Measurements from ENCODE around the gene PLCG1.

The PLCG1 gene

DNA sequence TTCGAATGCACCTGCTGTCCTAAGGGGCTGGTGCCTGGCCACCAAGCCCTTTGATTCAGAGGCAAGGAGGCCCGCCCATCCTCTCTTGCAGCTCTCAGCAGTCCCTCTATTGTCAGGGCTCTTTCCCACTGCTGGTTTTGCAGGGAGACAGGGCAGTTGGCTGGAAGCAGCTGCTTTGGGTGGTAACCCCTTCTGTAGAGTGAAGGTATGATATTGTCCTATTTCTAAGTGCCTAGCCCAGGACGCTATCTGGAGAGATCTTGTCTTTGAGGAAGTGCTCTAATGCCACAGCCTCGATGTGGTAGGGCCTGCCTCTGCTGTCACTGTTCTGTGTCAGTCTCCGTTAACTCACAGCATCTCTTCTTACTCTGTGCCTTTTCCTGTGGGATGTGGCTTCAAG lies 5.6 kb downstream of the PLCG1 start:
- no peak for DNase-seq (ENCODE audit: low spot score)

DNA sequence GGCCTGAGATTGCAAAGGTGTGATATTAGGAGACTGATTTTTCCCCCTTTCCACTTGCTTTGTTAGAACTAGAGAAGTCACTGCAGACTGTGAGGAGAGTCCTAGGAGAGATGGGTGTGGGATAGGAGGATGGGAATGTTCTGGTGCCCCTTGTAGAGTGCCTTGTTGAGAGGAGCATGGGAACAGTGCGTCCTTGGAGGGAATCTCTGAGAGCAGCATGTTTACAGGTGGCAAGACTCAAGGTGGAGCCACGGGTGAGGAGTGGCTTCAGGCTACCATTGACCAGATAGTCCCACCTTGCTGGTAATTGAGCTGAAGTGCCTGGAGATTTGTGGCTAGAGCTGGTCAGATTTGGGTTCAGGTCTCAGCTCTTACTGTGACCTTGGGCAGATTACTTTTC lies 6.0 kb downstream of the PLCG1 start:
- DNase-seq (ENCODE audit: low spot score): no peak

DNA sequence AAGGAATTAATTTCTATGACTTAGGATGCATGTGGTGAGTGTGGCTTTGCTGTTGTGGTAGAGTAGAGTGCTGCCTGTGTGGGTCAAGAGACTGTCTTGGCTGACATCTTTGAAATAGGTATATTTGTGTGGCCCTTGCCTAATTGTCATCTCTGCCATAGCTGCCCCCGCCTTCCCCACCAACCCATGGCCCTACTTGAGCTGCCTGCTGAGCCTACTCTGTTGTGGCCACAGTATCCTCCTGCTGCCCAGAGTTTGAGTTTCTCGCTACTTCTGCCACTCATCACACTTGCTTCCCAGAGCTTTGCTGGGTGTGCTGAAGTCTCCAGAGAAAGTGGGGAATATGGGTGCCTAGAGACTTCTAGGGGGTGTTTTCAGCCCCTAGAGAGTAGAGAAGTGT lies 8.0 kb downstream of the PLCG1 start:
- DNase-seq (ENCODE audit: low spot score): no peak

DNA sequence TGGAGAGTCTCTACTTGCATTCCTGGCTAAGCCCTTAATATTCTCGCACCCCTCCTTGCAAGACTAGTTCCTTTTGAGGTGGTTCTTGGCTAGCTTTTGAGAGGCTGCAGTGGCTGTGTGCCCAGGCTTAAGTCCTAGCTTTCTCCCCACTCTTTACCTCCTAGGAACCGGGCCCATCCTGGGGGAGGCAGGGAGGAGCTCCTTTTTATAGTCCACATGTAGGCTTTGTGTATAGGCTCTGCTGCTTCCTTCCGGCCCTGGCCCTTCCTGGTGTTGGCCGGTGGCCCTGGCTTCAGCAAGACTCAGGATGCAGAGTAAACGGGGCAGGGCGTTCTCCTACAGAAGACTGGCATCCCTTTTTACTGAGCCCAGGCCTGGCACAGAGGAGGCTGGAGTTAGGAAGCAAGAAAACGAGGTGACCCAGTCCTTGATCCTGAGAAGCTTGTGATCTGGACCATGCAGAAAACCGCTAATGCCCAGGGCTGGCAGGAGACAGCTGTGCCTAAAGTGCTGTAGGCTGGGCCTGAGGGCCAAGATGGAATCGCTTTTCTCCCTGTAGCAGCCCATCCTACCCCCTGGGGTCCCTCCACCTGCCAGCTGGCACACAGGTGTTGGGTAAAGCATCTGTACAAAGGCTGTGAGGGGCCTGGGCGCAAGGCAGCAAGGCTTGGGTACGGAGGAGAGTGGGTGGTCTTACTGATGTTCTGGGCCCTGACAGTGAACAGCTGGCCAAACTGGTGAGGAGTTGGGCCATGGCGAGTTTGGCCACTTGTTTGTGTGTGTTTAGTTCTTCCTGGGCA lies 8.7 kb downstream of the PLCG1 start:
- peak; percentile 74 for DNase-seq (ENCODE audit: low spot score)

DNA sequence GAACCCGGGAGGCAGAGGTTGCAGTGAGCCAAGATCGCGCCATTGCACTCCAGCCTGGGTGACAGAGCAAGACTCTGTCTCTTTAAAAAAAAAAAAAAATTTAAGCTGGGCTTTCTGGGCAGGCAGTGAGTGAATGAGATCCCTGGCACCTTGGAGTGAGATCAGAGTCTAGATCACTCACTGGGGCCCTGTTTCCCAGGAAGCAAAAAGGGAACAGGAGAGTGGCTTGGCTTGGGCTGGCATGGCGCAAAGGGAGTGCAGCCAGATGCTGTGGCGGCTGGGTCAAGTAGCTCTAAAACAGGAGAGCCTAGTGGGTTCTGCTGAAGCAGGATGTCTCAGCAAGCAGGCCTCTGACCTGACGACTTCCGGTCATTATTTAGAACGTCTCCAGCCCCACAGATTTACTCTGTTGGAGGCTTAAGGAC lies 10.4 kb downstream of the PLCG1 start:
- no peak for DNase-seq (ENCODE audit: low spot score)

DNA sequence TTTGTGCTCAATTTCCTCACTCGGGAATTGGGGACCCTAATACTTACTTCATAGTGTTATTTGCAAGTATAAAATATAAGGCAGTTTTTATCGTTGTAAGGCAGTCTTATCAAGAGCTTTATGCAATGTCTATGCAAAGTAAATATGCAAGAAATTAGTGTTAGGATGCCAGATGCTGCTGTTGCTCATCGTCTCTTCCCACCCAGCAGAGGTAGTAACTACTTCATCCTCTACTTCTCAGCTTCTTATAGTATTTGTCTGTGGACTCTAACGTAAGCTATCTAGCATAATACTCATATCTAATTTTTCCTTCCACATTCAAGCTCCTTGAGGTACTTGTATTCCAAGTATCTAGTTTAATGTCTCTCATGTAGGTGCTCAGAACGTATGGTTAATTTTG lies 11.6 kb downstream of the PLCG1 start:
- no peak for DNase-seq (ENCODE audit: low spot score)

DNA sequence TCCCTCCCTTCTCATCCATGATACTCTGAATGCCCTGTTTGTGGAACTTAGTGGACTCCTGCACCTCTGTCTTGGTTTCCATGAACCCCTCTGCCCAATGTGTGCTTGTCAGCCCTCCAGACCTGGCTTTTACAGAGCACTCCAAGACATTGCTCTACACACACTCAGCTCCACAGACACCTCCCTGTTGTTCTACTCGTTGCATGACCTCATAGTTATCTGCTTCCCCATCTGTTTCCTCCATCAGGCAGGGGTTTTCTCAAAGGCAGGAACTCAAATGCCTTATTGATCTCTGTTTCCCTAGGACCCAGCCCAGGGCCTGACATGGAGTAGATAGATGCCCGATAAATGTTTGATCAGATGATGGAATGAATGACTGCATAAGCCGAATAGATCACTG lies 13.3 kb downstream of the PLCG1 start:
- no peak for DNase-seq (ENCODE audit: low spot score)

DNA sequence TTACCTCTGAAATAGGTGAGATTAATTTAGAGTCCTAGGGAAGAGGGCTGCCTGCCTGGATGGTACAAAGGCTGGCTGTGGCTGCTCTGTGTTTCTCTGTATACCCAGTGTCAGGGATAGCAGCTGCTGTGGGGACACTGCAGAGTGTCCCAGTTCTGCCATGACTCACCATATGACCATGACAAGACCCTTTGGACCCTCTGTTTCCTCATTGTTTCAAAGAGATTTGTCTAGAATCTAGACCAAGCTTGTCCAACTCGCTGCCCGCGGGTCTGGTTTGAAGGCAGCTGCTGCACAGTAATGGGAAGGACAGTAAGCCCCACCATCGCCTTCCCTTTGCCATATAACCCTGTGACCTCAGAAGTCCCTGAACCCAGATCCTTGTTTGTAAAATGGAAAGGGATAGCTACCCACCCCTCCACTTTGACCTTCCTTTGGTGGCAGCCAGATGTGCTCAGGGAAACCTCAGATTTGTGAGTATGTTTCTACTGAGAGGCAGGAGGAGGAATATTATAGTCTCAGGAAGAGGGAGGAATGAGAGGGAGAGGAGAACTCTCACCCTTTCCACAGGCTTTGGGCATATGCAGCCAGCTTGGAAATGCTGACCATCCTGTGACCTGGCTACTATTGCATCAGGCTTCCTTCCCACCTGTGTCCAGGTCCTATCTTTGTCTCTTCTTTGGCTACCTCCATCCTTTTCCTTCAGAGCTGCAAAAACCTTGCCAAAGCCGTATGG lies 14.0 kb downstream of the PLCG1 start:
- DNase-seq (ENCODE audit: low spot score): no peak

DNA sequence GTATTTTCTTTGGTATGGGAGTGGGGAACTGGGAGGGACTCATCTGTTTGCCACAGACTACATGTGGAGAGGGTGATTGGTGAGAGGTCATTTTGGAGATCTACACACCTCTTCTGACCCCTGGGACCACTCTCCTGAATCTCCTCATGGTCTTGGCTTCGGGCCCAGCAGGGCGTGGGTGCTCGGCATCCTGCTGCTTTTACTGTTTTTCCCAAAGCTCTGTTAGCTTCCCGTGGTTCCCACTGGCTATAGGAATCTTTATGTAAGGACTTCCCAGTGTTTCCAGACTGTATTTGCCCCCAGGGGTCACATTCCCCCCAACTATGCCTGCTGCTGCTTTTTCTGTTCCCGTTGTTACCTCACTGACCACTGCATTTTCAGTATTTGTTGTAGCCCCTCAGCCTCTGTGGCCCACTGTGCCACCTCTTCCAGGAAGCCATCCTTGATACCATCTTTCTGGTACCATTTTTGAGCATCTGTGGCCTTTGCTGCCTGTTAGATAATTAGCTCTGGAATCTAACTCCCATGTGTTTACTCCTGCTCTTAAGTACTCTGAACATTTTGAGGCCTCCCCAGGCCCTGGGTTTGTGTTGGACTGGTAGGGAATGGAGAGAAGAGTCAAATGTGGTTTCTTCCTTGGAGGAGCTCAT lies 14.9 kb downstream of the PLCG1 start:
- no peak for DNase-seq (ENCODE audit: low spot score)

DNA sequence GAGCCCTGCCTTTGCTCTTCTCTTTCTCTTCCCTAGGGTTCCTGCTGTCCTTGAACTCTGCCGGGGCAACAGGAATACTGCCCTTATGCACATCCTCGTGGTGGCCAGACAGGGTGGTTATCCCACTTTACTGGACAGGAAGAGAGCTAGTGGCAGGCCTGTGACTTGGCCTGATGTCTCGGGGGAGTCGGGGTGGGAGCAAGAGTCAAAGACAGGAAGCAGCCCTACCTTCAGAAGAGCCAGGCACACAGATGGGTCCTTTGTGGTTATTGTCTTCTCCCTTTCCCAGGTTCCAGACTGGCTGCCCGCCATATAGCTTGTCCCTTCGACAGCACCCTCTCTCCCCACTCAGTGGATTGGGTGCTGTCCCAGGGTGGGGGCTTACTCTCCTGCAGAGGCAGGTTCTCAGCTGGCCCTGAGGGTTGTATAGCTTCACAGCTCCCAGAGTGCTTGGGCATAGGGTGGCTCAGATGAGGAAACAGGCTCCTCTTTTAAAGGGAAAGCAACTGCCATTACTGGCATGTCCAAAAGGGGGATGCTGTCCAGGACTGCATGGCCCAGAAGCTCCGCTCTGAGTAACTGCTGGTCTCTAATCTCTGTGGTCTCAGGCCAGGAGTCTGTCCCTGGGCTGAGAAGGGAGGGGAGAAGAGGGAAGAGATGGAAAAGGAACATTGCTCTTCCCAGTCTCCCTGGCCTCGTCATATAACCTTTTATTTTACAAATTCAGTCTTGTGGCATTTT lies 17.3 kb downstream of the PLCG1 start:
- DNase-seq (ENCODE audit: low spot score): no peak

DNA sequence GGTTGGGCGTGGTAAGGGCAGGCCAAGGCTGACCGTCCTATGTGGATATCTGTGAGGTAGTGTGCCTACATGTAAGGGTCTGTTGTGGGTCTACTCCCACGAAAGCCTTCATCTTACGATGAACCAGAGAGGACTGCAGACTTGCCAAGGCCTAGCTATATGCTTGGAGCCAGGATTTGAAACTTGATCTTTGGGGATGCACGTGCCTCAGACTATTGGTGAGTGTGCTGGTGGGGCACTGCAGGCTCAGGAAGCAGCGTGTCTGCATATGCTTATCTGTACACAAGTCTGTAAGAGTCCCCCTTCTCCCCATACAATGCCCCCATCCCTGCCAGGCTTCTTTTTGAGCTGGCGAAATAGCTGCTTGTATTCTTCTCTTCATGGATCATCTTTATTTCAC lies 17.9 kb downstream of the PLCG1 start:
- no peak for DNase-seq (ENCODE audit: low spot score)

DNA sequence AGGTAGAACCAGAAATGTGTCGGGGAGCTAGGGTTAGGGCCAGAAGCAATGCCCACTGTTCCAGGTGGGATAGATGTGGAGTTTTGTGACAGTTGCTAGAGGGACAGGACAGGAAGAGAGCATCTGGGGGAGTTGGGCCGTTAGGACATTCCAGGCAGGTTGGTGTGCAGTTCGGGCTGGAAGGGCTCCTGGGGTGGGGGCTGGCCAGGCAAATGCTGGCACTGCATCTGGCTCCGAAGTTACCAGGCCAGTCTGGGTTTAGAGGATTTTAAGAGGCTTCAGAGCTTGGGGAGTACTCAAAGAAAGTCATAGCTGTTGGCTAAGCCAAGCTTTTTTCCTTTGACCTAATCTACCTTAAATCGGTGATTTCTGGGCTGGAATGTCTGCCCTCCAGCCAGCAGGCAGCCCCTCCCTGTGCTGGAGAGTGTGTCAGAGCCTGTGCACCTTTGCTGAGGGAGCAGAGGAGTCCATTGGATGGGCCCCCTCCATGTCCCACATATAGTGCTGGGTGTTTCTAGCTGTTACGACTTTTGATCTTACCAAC lies 20.8 kb downstream of the PLCG1 start:
- no peak for DNase-seq (ENCODE audit: low spot score)

DNA sequence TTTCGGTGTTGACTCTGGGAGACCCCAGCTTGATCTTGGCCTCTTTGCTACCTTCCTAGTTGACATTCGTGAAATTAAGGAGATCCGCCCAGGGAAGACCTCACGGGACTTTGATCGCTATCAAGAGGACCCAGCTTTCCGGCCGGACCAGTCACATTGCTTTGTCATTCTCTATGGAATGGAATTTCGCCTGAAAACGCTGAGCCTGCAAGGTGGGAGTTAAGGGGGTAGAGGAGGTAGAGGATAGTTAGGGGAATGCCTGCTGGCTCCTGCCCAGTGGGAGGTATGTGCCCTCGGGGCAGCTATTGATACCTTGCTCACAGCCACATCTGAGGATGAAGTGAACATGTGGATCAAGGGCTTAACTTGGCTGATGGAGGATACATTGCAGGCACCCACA lies 22.2 kb downstream of the PLCG1 start:
- no peak for DNase-seq (ENCODE audit: low spot score)

DNA sequence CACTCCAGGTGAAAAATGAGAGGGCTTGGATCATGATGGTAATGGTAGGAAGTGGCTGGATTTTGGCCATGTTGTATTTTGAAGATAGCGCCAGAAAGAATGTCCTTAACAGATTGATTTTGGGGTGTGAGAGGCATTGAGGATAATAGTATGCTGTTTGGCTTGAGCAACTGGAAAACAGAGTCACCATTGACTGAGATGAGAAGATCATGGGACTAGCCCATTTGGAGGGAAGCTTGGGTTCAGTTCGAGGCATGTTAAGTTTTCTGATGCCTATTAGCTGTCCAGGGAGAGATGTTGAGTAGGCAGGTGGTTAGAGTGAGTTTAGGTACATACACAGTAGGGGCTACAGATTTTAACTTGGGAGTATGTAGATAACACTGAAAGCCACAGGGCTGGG lies 23.3 kb downstream of the PLCG1 start:
- no peak for DNase-seq (ENCODE audit: low spot score)

DNA sequence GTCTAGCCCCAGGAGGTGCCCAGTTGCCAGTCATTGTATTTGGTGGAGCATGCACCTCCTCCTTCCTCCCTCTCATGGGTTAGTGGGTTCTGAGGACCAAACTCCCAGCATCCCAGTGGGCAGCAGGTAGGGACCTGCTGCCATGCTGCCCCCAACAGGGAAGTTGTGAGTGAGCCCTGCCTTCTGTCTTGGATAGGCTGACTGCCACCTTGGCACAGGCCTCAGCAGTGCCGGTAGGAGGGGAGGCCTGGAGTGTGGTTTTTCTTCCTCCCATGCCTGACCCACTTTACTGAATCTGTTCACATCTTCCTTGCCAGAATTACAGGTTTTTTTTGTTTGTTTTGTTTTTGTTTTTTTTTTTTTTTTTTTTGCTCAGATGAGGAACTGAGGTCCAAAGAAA lies 24.5 kb downstream of the PLCG1 start:
- peak; percentile 98 for DNase-seq (ENCODE audit: low spot score)

DNA sequence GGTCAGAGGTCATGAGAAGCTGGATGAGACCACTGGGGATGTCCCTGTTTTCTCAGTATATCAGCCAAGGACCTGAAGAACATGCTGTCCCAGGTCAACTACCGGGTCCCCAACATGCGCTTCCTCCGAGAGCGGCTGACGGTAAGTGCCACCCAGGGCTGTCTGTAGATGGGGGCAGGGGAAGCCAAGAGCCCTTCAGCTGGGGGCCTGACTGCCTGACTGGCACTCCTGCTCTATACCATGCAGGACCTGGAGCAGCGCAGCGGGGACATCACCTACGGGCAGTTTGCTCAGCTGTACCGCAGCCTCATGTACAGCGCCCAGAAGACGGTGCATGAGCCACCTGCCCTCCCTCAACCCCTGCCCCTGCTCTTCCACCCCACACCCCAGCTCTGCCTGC lies 25.1 kb downstream of the PLCG1 start:
- DNase-seq (ENCODE audit: low spot score): no peak

DNA sequence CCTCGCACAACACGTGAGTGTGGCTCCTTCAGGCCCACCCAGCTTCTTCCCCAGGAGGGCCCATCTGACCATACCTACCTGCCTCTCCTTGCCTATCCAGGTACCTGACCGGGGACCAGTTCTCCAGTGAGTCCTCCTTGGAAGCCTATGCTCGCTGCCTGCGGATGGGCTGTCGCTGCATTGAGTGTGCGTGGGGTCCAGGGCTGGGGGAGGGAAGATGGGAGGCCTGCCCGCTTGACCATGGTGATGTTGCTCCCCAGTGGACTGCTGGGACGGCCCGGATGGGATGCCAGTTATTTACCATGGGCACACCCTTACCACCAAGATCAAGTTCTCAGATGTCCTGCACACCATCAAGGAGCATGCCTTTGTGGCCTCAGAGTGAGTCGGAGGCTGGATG lies 26.5 kb downstream of the PLCG1 start:
- DNase-seq (ENCODE audit: low spot score): no peak

DNA sequence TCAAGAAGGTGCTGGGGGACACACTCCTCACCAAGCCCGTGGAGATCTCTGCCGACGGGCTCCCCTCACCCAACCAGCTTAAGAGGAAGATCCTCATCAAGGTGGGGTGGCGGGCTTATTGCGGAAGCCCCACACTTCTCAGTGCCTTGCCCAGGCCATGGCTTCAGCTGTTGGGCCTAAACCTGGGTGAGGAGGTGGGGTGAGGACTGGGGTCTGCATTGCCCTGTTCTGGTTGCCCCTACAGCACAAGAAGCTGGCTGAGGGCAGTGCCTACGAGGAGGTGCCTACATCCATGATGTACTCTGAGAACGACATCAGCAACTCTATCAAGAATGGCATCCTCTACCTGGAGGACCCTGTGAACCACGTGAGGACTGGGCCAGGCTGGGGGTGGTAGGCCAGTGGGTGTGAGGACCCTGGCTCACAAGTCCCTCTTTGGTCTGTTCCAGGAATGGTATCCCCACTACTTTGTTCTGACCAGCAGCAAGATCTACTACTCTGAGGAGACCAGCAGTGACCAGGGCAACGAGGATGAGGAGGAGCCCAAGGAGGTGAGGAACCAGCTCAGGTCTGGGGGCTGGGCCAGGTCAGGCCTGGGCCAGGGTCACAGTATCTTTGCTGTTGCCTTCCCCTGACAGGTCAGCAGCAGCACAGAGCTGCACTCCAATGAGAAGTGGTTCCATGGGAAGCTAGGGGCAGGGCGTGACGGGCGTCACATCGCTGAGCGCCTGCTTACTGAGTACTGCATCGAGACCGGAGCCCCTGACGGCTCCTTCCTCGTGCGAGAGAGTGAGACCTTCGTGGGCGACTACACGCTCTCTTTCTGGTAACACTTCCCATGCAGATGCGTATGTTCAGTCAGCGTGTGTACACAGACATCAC lies 27.9 kb downstream of the PLCG1 start:
- no peak for DNase-seq (ENCODE audit: low spot score)

DNA sequence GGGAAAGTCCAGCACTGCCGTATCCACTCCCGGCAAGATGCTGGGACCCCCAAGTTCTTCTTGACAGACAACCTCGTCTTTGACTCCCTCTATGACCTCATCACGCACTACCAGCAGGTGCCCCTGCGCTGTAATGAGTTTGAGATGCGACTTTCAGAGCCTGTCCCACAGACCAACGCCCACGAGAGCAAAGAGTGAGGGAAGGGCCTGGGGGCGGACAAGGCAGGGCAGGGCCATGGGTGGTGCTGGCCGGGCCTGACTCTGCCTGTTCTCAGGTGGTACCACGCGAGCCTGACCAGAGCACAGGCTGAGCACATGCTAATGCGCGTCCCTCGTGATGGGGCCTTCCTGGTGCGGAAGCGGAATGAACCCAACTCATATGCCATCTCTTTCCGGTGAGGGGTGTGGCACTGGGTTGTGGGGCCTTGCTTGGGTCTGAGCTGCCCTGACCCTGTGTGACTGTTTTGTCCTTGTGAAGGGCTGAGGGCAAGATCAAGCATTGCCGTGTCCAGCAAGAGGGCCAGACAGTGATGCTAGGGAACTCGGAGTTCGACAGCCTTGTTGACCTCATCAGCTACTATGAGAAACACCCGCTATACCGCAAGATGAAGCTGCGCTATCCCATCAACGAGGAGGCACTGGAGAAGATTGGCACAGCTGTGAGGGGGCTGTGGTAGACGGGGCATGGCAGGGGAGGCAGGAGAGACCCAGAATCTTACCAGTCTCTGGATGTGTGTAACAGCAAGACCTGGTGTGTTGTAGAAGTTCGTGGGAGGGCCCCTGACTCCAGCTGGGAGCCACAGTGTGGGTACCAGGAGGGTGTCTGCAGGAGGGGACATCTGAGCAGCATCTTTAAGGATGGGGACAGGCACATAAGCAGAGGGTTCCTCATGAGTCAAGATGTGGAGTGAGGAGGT lies 29.1 kb downstream of the PLCG1 start:
- no peak for DNase-seq (ENCODE audit: low spot score)

DNA sequence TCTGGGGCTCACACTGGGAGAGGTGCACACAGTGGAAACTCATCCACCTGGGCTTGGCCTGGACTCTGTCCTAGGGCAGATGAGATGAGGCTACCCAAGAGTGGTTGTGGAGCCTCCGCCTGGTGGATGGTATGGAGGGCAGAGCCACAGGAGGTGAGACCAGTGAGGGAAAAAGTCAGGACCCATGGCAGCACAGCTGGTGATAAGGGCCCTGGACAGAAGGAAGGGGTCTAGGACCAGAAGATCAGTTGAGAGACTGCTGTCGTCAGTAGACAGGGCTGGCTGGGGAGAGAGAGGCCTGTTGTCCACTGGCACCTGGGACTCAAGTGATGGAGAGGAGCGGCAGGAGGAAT lies 29.8 kb downstream of the PLCG1 start:
- DNase-seq (ENCODE audit: low spot score): no peak
